Stimulated activated CD8-positive, alpha-beta memory T cell treated with anti-CD3 and anti-CD28 coated beads, Interleukin-2, amount 100 ng/mL, for 1 hour (primary cell): ENCODE results near the gene SPTLC3.
"Not testable (repeated sequence)": the region's sequence is repeated elsewhere in the genome, so short reads cannot be mapped to it uniquely, and the experiment has no call there.

Experiments used
- DNase-seq, 2 donors: peaks; one replicate each; pipeline ENCODE4 v3.0.0-alpha.2; 2020; ENCODE audit warnings: low read depth in 2 of 2

SPTLC3 gene

DNA sequence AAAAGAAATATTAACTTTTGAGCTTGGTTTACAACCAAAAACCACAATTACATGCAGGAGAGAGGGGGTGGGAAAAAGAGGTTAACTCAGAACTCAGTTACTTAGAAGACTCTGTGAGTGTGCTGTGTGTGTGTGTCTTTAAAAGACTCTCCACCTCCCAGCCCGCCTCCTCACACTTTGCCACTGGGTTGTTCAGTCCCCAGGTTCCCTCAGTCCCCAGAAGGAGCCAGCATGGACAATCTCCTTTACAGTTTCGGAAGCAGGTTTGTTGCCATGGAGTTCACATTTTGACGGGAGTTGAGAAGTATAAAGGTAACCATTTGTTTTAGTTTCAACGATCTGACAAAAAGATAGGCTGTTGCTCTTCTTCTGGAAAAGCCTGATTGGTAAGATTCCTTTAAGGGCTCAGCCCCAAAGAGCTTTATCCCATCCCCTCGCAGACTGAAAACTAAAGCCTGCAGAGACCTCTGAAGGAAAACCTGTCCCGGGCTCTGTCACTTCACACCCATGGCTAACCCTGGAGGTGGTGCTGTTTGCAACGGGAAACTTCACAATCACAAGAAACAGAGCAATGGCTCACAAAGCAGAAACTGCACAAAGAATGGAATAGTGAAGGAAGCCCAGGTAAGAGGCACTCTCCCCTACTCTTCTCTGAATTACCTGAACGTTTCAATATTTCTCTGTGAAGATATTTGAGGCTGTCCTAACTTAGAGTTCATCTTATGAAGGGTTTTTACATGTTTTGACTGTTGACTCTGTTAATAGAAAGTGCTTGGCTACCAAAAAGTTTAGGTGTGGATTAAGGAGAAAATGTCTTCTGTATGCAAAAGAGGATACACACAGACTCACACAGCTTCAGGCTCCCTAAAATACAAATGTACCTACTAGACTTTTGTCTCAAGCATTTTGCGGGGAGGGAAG lies at the start of gene SPTLC3:
Gene SPTLC3 (plus strand): TSS at position 212 of the 921 bp plus-strand sequence. CDS start 296 bp downstream, at position 508.
- DNase-seq = no peak

DNA sequence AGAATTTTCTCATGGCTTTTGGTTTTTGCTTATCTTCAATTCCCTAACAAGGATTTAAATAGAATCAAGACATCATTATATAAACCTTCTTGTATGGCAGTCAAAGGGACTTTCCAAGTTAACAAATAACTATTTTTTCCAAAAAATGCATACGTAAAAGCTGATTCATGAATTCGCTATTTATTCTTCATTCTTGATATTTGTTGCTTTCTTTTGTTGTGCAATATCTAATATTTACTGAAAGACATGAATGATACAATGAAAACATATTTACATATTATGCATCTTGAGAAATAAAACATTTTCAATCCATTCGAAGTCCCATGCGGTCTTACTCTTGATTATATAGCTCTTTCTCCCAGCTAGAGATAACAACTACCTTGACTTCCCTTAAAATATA lies 47.0 kb upstream of the SPTLC3 start:
- DNase-seq = no peak

DNA sequence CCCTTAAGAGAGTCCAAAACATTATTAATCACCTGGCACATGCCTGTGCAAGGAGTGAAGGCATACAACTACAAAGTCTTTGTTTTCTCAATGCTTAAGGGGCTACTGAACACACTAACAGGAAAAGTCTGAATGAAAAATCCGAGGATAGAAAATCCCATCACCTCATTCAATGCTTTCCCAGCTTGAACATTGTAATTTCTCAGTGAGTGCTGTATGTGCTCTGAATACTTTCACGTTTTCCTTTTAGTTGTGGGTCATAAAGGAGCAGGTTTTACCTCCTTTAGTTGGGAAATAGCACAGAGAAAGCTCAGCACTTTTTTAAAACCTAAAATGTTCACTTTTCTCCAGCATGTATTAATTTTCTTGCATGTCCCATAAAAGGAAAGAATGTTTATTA lies 45.9 kb upstream of the SPTLC3 start:
- DNase-seq = no peak

DNA sequence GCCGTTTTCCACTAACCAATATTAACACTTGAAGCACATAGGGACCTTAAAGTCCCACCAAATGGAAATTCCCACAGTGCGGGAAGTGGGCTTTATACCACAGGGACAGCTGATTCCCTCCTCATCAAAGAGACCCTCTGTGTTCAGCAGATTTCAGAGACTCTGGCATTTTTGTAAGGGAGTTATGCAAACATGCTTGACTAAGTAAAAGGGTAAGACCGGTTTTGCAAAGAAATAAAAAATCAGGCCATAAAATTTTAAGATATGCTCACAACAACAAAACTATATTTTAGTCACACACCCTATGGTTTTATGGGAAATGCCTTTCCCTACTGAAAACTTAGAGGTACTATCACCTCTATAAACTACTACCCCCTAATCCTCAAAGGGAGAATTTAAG lies 45.4 kb upstream of the SPTLC3 start:
- no peak for DNase-seq

DNA sequence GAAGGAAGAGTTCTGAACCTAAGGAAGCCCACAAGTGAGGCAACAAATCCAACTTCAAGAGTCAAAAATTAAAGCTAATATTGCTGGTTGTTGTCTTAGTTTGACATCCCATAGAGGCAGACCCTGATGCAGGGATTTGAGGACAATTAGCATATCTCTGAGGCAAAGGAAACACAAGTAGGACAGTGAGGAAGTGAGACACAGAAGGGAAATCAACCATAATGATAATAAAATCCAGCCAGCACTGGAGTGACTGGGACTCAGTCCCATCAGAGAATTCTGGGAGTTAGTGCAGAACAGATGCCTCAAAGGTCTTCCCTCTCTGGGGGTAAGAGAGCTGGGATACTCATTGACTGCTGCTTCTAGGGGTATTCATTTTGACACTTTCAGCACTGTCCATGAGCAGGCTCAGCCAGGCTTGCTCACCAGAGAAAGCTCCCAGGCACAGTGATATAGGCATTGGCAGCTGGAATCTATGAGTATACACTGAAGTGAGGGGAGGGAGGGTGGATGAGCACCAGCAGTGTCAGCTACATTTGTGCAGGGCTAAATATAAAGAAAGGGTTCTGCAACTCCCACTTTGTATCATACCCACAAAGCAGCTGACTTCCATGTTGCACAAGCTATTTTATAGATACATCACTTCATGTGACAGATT lies 43.4 kb upstream of the SPTLC3 start:
- no peak for DNase-seq

DNA sequence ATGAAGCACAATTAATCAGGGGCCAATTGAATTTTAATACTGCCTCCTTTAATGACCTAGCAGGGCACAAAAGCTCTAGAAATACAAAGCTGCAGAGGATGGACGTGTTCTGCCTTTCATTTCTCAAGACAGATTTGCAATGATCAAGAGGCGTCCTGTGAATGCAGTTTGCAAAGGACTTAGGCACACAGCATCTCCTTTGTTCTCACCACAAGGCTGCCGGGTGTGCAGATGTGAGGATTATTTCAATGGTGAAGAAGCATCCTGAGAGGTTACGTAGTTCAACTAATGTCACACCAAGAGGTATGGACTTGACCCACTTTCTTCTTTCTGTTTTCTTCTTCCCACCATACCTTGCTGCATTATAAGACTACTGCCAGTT lies 42.9 kb upstream of the SPTLC3 start:
- DNase-seq = no peak

DNA sequence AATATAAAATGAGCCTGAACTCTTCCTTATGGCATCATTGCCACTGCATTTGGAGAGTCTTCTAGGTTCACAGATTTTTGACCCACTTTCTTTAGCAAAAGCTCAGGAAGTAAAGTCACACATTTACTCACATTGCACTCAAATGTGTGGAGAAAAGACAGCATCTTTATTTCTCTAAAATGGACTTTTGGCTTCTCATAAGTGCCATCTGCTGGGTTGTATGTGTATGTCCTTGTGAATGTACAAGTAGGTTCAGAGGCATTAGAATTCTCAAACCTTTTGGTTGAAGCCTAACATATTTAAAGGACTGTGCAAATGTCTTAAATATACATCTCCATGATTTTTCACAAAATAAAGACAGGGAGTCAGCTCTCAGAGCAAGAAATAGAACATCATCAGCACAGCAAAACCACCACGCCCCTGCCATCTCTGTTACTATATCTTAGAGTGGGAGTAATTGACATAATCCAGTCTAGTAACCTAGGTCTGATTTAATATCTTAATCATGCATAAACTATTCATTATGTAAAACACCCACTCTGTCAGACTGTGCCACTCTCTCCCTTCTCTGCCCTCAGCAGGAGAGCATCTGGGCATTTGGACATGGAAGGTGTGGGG lies 42.2 kb upstream of the SPTLC3 start:
- DNase-seq = no peak

DNA sequence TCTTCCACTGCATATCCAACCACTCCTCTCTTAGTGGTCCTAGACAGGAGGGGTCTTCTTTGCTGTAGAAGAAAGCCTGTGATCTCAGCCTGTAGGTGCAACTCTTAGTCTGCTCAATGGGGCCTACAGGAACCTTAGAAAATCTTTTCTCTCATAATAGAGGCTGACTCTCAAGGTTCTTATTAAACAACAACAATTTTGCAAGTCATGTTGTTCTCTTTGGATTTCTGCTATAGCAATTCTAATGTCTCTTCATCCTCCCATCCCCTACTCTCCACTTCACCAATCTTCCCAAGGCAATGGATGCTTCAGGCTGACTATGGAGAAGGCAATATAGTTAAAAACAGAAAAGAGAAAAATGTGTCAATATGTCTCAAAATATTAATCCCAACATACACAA lies 40.8 kb upstream of the SPTLC3 start:
- no peak for DNase-seq

DNA sequence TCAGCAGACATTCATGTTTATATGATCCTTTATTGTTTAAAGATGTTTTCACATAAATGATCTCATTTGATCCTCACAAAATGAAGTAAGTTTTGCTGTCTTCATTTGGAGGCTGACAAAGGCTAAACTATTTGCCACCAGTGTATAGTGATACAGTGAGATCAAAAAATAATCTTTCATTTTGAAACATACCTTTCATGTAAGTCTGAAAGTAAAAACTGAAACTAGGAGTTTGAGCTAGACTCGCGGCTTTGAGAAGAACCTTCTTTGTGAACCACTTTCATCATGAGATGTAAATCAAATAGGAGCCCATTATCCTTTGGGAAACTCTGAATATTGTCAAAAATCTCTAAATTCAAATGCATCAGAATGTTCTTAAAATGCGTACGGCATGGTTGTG lies 40.3 kb upstream of the SPTLC3 start:
- DNase-seq = no peak

DNA sequence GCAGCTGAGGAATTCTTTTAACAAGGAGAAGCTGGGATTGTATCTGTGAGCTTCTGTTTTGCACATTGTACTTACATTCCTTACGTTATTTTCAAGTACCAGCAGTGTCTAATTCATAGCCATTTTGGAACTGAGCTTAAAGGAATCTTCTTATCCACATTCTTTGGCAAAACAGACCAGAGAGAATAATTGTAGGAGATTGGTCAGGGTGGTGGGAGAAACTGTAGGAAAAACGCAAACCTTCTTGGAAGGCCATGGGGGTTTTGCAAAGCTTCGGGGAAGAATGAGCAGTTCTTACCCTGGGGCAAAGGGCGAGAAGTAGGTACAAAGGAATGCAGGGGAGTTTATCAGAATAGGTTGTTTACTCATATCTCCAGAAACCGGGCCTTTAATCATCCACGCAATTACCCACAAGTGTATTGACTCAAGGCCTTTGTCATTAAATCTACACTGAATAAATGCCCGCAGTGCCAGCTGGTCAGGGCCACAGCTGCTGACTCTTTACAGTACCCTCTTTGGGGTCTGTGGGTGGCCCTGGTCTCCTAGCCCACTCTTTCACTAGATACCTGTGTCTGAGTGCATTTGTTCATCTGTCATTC lies 39.6 kb upstream of the SPTLC3 start:
- DNase-seq = no peak

DNA sequence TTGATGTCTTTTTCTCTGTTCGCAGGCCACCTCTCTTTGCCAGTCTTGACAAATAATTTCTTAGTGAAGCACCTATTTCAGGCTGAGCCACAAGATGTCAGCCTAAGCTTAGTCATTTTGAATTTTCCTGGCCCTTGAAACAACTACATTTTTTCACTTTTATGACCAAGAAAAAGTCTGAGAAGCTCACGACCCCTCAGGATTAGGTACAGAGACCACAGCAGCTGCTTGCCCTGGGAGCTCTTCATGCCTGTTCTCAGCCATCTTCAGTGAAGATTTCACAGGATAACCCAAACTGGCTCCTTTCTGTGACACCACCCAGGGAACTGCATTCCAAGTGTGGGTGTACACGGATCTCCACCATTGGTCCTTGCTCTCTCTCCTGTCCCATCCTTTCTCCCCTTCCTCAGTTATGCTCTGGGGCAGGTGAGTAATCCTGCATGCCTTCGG lies 38.4 kb upstream of the SPTLC3 start:
- no peak for DNase-seq

DNA sequence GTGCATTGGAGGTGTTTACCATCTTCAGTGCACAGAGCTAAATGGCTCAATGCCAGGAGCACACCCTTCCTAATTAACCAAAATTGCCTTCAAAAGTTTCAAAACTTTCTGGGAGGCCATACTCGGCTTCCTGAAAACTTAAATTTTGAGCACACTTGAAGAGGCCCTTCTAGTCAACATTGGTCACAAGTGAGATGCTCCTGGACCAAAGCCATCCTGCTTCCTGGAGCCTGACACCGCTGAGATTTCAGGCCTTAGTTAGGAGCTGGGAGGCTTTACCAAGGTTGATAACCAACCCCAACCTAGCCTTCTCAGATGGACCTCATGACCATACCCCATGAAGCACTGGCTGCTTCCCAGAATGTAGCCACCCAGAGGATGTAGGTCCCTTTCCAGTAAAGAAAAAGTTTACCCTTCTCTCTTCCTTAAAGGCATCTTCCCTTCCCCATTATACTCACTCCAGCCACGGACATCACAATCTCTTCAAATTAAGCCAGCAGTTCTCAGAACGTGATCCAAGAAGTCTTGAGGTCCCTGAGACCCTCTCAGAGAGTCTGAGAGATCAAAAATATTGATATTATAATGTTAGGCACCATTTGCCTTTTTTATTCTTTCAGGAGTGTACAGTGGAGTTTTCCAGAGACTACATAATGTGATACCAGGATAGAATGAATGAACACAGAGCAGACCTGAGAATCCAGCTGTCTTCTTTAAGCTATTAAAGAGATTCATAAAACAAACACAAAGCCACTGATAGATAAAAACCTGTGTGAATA lies 32.8 kb upstream of the SPTLC3 start:
- DNase-seq = no peak

DNA sequence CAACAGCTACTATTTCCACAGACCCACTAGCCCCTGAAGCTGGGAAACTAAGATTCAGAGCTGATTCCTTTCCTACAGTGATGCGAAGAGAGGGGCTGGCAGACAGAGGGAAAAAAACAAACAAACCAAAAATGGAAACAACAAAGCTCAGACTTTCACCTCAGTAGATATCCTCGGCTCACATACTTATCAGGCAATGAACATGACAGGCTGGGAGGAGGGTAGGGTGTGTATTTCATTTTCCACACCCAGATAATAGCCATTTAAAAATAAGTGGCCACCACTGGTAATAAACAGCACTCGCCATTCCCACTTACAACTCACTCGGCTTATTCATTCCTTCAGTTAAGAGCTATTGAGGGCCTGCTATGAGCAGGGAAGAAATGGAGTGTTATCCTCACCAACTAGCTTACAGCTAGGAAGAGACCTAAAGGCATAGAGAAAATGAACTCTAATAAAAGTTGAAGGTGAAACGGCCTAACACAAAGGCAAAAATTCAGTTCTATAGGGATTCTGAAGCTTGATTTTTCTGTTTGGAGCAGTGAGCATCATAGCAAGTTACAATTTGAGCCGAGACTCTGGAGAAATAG lies 32.0 kb upstream of the SPTLC3 start:
- DNase-seq = no peak

DNA sequence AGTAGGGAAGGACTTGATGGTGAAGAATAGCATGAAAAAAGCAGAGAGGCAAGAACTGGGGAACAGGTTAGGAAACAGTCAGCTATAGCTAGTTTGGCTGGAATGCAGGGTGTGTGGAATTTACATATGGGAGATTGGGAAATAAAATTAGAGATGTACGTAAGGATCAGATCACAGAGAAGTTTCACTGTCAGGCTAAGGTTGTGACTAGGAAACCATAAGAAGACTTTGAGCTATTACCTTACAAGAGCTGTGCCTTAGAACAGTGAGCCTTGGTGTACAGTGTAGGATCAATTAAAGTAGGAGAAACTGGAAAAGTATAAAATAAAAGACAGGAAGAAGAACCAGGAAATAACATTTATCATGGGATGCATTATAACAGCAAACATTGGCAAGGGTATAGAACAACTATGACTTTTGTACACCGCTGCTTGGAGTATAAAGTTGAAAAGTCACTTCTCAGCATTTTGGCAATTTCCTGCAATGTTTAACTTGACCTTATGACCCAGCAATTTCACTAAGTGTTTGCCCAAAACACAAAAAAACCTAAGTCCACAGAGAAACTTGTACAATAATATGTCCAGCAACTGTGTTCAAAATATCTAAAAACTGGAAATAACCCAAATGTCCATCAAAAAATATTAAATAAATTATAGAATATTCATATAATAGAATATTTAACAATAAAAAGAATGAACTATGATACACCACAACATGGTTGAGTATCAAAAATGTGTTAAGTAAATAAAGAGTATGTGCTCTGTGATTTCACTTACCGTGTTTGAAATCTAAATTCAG lies 31.2 kb upstream of the SPTLC3 start:
- DNase-seq = no peak

DNA sequence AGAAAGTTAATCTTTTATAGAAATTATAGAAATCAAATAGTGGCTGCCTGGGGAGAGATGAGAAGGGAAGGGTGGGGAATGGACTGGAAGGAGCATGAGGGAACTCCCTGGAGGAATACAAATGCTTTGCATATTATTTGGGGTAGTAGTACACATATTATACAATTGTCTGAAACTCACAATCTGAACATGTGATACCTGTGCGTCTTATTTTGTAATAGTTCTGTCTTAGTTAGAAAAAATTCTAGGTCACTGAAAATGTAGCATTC lies 30.7 kb upstream of the SPTLC3 start:
- DNase-seq = no peak

DNA sequence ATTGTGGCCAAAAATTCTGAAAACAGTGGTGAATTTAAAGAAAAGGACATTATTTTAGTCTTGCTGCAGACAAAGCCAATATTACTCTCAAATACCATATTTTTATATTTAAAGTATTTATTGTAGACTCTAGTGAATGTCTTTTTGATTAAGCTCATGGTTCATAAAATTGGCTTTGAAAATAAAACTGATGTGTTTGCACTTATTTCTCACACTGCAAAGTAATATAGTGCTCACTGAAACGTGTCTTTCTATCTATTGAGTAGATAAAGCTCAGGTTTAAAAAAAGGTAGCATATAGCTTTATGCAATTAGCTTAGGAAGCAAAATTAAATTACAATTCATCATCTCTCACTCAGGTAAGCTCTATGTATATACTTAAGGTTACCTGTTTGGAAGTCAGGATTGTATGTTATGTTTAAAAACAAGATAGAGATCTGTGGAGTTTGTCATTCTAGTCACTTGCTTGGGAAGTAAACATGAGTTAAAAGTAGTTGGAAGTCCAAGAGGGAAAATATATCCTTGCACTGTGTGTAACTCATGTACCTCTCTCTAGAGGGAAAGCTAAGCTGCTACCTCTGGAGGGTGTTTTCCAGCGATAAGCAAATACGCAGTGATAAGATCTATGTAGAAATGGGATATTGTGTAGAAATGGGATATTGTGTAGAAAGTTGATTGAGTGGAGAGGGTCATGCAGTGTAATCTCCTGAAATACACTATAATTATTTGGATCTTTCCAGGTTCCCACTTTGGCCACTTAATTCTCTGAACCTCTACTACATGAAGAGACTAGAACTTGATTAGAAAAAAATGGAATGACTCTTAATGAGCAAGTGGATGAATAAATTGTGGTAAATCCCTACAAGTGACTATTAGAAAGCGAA lies 29.9 kb upstream of the SPTLC3 start:
- DNase-seq = no peak

DNA sequence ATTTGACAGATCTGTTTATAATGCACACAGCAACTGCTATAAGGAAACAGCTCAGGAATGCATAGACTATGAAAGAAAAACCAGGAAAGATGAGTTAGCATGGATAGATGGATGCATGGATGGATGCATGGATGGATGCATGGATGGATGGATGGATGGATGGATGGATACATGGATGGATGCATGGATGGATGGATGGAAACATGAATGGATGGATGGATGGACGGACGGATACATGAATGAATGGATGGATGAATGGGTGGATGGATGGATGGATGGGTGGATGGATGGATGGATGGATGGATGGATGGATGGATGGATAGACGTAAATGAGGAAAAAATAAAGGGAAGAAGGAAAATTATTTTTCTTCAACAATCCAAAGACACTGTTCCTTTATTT lies 29.1 kb upstream of the SPTLC3 start:
- DNase-seq = not testable (repeated sequence)

DNA sequence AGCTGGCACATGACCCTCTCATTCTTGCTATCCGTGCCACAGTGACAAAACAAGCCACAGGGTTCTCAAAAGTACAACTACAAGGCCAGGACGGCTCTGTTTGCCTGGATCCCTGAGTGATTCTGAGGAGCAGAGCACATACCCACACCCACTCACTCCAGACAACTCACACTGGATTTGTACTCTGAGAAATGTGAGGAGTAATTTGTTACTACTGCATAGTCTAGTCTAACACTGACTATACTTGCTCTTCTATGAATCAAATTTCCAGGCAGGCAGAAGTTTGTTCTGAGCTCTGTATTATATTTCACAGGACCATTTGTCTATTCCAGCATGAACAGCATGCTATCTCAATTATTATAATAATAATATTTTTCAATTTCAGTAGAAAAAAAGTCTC lies 26.7 kb upstream of the SPTLC3 start:
- DNase-seq = no peak

DNA sequence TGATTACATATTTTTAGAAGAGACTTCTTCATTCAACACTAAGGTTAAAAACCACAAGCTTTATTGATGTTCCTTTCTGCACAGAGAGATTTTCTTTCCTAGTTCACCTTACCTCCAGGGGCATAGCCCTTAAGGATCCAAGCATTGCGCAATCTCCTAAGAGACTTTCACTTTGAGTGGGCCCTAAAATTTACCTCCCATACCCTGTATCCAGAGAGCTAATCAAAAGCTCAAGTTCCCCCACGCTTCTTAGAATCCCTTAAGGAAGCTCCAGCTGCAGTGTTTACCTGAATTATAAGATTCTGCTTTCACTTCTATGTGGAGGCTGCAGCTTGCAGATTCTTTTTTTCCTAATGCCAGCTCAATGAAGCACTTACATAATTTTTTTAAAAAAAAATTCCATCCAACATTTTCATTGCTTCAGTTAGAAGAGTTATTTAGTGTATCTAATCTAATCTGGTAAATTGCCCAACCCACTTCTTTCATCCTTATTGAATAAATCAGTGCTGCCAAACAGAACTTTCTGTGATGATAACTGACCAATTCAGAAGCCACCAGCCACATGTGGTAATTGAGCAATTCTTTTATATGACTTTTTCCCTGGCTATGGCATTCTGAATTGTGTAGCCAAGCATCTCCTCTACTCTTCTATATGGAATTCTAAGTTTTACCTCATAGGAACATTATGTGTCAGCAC lies 24.6 kb upstream of the SPTLC3 start:
- DNase-seq = no peak
